IMR-90 (cell line): Measurements from ENCODE around the gene MRPS15. TPM values are rescaled to one million over a fixed set of nuclear protein-coding genes. Genes with fewer than 3 reads are reported as not detected.

Source experiments
- ATAC-seq: fragments of 200-7000 bp; cut with Tn5 transposase; 2 replicates; pipeline ENCODE4 v1.9.1; 2020; ENCODE audit warnings: low read depth, mild to moderate bottlenecking, moderate library complexity
- BruUV-seq: library from RNA; stranded (reverse); fragments of 400-500 nt; replicated peaks from 2 replicates; lab custom pipeline; 2021; lab: Mats Ljungman, UMichigan
- CTCF ChIA-PET: fragments of 300-600 bp; formaldehyde crosslinking; extraction: SDS; loops from one replicate; lab custom pipeline; 2021; ENCODE audit warnings: antibody characterized with exemption; lab: Yijun Ruan, JAX
- POLR2A ChIA-PET: fragments of 300-600 bp; sonication (Branson Sonifier 250); formaldehyde crosslinking; loops from one replicate; lab custom pipeline; 2022; ENCODE audit warnings: antibody characterized with exemption; ENCODE audit not compliant: unreplicated experiment; lab: Charles Lee
- DNase-seq: peaks from one replicate; pipeline ENCODE4 v3.0.0; 2013
- H2AFZ ChIP-seq: replicated peaks from 2 replicates; pipeline ENCODE3; 2013; ENCODE audit warnings: low read length, mild to moderate bottlenecking; ENCODE audit not compliant: poor library complexity
- H2AK5ac ChIP-seq: 2 replicates; pipeline ENCODE4 v1.6.1; 2013; ENCODE audit warnings: low read depth, low read length, inconsistent platforms
- H2AK9ac ChIP-seq: replicated peaks from 2 replicates; pipeline ENCODE3; 2013; ENCODE audit warnings: mild to moderate bottlenecking, low read depth, low read length, moderate library complexity; ENCODE audit not compliant: poor library complexity
- H2BK120ac ChIP-seq: 2 replicates; pipeline ENCODE4 v1.6.1; 2013; ENCODE audit warnings: low read depth, low read length, inconsistent platforms
- H2BK15ac ChIP-seq: 3 replicates; pipeline ENCODE4 v1.6.1; 2013; ENCODE audit warnings: low read depth, low read length, inconsistent platforms
- H2BK20ac ChIP-seq: 2 replicates; pipeline ENCODE4 v1.6.1; 2013; ENCODE audit warnings: low read depth, mild to moderate bottlenecking, inconsistent platforms, low read length, moderate library complexity
- H2BK5ac ChIP-seq: 2 replicates; pipeline ENCODE4 v1.6.1; 2013; ENCODE audit warnings: mild to moderate bottlenecking, low read depth, low read length, inconsistent platforms; ENCODE audit not compliant: poor library complexity, severe bottlenecking
- H3K14ac ChIP-seq: replicated peaks from 2 replicates; pipeline ENCODE4 v1.6.1; 2013; ENCODE audit warnings: low read depth, low read length, inconsistent platforms
- H3K18ac ChIP-seq: 2 replicates; pipeline ENCODE4 v1.6.1; 2013; ENCODE audit warnings: low read depth, low read length, control low read depth
- H3K23ac ChIP-seq: 2 replicates; pipeline ENCODE4 v1.6.1; 2013; ENCODE audit warnings: low read depth, low read length, inconsistent platforms
- H3K27ac ChIP-seq: 2 replicates; pipeline ENCODE4 v1.5.1; 2013; ENCODE audit warnings: mild to moderate bottlenecking, control low read depth, low read length; ENCODE audit not compliant: insufficient read depth
- H3K27me3 ChIP-seq: 2 replicates; pipeline ENCODE4 v1.6.1; 2013; ENCODE audit warnings: low read length; ENCODE audit not compliant: control insufficient read depth, insufficient read depth
- H3K36me3 ChIP-seq: 2 replicates; pipeline ENCODE4 v1.6.1; 2013; ENCODE audit warnings: low read length, mixed read lengths; ENCODE audit not compliant: control insufficient read depth, insufficient read depth
- H3K4ac ChIP-seq: 2 replicates; pipeline ENCODE4 v1.6.1; 2013; ENCODE audit warnings: low read depth, low read length, inconsistent platforms
- H3K4me1 ChIP-seq: 2 replicates; pipeline ENCODE4 v1.6.1; 2013; ENCODE audit warnings: low read length, mixed read lengths; ENCODE audit not compliant: control insufficient read depth, insufficient read depth
- H3K4me2 ChIP-seq: 2 replicates; pipeline ENCODE4 v1.6.1; 2013; ENCODE audit warnings: low read depth, mild to moderate bottlenecking, control low read depth, low read length, moderate library complexity
- H3K4me3 ChIP-seq: 2 replicates; pipeline ENCODE4 v1.5.1; 2013; ENCODE audit warnings: low read depth, mild to moderate bottlenecking, control low read depth, low read length, moderate library complexity; ENCODE audit not compliant: insufficient read depth
- H3K56ac ChIP-seq: 2 replicates; pipeline ENCODE4 v1.6.1; 2013; ENCODE audit warnings: low read length, inconsistent platforms; ENCODE audit not compliant: insufficient read depth; ENCODE audit errors: extremely low read depth
- H3K79me1 ChIP-seq, 2 experiments: 2 replicates each; pipeline ENCODE4 v1.6.1; 2013; ENCODE audit warnings: low read length in 2 of 2, inconsistent platforms in 1 of 2, low read depth in 1 of 2
- H3K9ac ChIP-seq: 2 replicates; pipeline ENCODE4 v1.6.1; 2013; ENCODE audit warnings: low read depth, low read length, control low read depth
- H3K9me1 ChIP-seq: 2 replicates; pipeline ENCODE4 v1.6.1; 2013; ENCODE audit warnings: low read length, inconsistent platforms; ENCODE audit not compliant: insufficient read depth
- H3K9me3 ChIP-seq: 2 replicates; pipeline ENCODE4 v1.6.1; 2013; ENCODE audit warnings: low read length; ENCODE audit not compliant: control insufficient read depth, insufficient read depth
- H4K20me1 ChIP-seq: 2 replicates; pipeline ENCODE4 v1.6.1; 2013; ENCODE audit warnings: low read length, inconsistent platforms; ENCODE audit not compliant: insufficient read depth
- H4K5ac ChIP-seq: 2 replicates; pipeline ENCODE4 v1.6.1; 2013; ENCODE audit warnings: mild to moderate bottlenecking, low read depth, low read length, control low read depth
- H4K8ac ChIP-seq, 2 experiments: 2 replicates each; pipeline ENCODE4 v1.6.1; 2013; ENCODE audit warnings: low read depth in 2 of 2, low read length in 2 of 2, control low read depth in 1 of 2, inconsistent platforms in 1 of 2
- H4K91ac ChIP-seq: 2 replicates; pipeline ENCODE4 v1.6.1; 2013; ENCODE audit warnings: low read depth, low read length, inconsistent platforms; ENCODE audit not compliant: insufficient read depth
- BHLHE40 ChIP-seq: fragments of 150-350 bp; IDR thresholded peaks from 2 replicates; pipeline ENCODE4 v1.6.1; 2016; ENCODE audit warnings: mild to moderate bottlenecking, low read depth, low read length
- CEBPB ChIP-seq: IDR thresholded peaks from 2 replicates; pipeline ENCODE4 v1.6.1; 2012; ENCODE audit warnings: low read depth, low read length, improper control_type of control experiment
- CHD1 ChIP-seq: IDR thresholded peaks from 2 replicates; pipeline ENCODE4 v1.6.1; 2012; ENCODE audit warnings: low read depth, low read length, improper control_type of control experiment
- CTCF ChIP-seq: conservative IDR thresholded peaks from 2 replicates; pipeline ENCODE4 v1.5.1; 2012; ENCODE audit warnings: mild to moderate bottlenecking, low read depth, low read length, improper control_type of control experiment
- MAFK ChIP-seq: IDR thresholded peaks from 2 replicates; pipeline ENCODE4 v1.6.1; 2012; ENCODE audit warnings: low read depth, low read length, improper control_type of control experiment
- MAZ ChIP-seq: IDR thresholded peaks from 2 replicates; pipeline ENCODE4 v1.6.1; 2012; ENCODE audit warnings: low read depth, mild to moderate bottlenecking, low read length, improper control_type of control experiment, moderate library complexity, borderline replicate concordance
- MXI1 ChIP-seq: IDR thresholded peaks from 2 replicates; pipeline ENCODE4 v1.6.1; 2012; ENCODE audit warnings: low read depth, mild to moderate bottlenecking, low read length, moderate library complexity, borderline replicate concordance
- POLR2A ChIP-seq: IDR thresholded peaks from 2 replicates; pipeline ENCODE4 v1.6.1; 2012; ENCODE audit warnings: mild to moderate bottlenecking, low read depth, low read length
- RAD21 ChIP-seq: IDR thresholded peaks from 2 replicates; pipeline ENCODE4 v1.6.1; 2012; ENCODE audit warnings: low read length, improper control_type of control experiment
- RFX5 ChIP-seq: IDR thresholded peaks from 2 replicates; pipeline ENCODE4 v1.8.0; 2012; ENCODE audit warnings: low read depth, mild to moderate bottlenecking, low read length, moderate library complexity
- SMC3 ChIP-seq: fragments of 150-350 bp; IDR thresholded peaks from 2 replicates; pipeline ENCODE4 v1.6.1; 2016; ENCODE audit warnings: low read depth, mild to moderate bottlenecking, antibody characterized with exemption, low read length, moderate library complexity
- WGBS, 2 experiments: methylation state at CpG; one replicate each; pipeline versions ENCODE4 v1.1.5 to v1.1.7; 2013; ENCODE audit warnings: missing lambda C conversion rate in 2 of 2; ENCODE audit not compliant: insufficient read length in 1 of 2; ENCODE audit errors: extremely low coverage in 2 of 2; 5-methylcytosine and 5-hydroxymethylcytosine counted together
- dilution Hi-C: fragments of 300-500 bp; cut with HindIII; formaldehyde crosslinking; loops from one replicate; pipeline ENCODE4 v1.14.3; 2018; ENCODE audit warnings: low sequenced_read_pairs; ENCODE audit not compliant: unreplicated experiment
- in situ Hi-C: fragments of 300-500 bp; cut with MboI; formaldehyde crosslinking; loops from 3 replicates; pipeline ENCODE4 v1.14.3; 2019; ENCODE audit warnings: low sequenced_read_pairs, inconsistent platforms, mixed read lengths
- intact Hi-C: fragments of 100-400 bp; cut with micrococcal nuclease; formaldehyde crosslinking; loops from 2 replicates; pipeline ENCODE4 v1.10.0; 2022
- polyA plus RNA-seq, 3 experiments: library from polyadenylated mRNA; depleted of rRNA; stranded (reverse); fragments of >200 nt; gene quantifications; 2 replicates each; pipeline ENCODE4 v1.2.3, GENCODE V29; 2012; ENCODE audit warnings: low replicate concordance in 1 of 3
- total RNA-seq: library from RNA; depleted of rRNA; stranded (reverse); fragments of >200 nt; gene quantifications from 2 replicates; pipeline ENCODE4 v1.2.3, GENCODE V29; 2012

The MRPS15 gene
- total and polyA plus RNA-seq, 2 of the 4 experiments (the other 2 are of a cell fraction), result 46.1 to 77.9 TPM

GRCh38 chr1:36453051-36453450 lies 11.1 kb downstream of the MRPS15 start:
- no peak overlapping the region for H3K56ac ChIP-seq
- H3K23ac ChIP-seq, result no peak overlapping the region
- H3K14ac ChIP-seq, result no peak overlapping the region
- H3K9me3 ChIP-seq, result no peaks in the 10 kb centered on the region
- H4K20me1 ChIP-seq, result no peaks in the 10 kb centered on the region
- H3K9ac ChIP-seq, result no peak overlapping the region
- H3K18ac ChIP-seq, result no peak overlapping the region
- H2AK5ac ChIP-seq, result no peak overlapping the region
- H2BK120ac ChIP-seq, result no peak overlapping the region
- no peak overlapping the region for H3K27ac ChIP-seq
- no peak for TF ChIP-seq MAZ
- TF ChIP-seq CEBPB, result no peak
- TF ChIP-seq MAFK, result no peak
- no peak for TF ChIP-seq MXI1
- no peak for TF ChIP-seq RAD21
- TF ChIP-seq CTCF, result no peak
- TF ChIP-seq CHD1, result no peak
- no peak for TF ChIP-seq BHLHE40
- no peak for TF ChIP-seq POLR2A
- TF ChIP-seq SMC3, result no peak
- no peak for TF ChIP-seq RFX5
- peaks cover 0 to 11% of the 10 kb centered on the region in 2 experiments; a peak in 2 of 4 replicates for H3K79me1 ChIP-seq
- no peak overlapping the region for H2BK5ac ChIP-seq
- peaks cover 21% of the 10 kb centered on the region for H3K36me3 ChIP-seq
- no peak overlapping the region for H4K5ac ChIP-seq
- H2AK9ac ChIP-seq, result no peak overlapping the region
- H2BK15ac ChIP-seq, result no peak overlapping the region
- DNase-seq (no peak), ATAC-seq (no peak)
- H3K4ac ChIP-seq, result no peak overlapping the region
- H3K9me1 ChIP-seq, result no peaks in the 10 kb centered on the region
- no peaks in the 10 kb centered on the region for H3K27me3 ChIP-seq
- intact Hi-C loops (no loop called here), in situ Hi-C loops (loop anchor here (25.0 kb wide), 1 partner anchor 1559 kb away; the partner anchor contains the start of genes FHL3 and UTP11), dilution Hi-C loops (no loop called here)
- no CpG with 5 or more reads among the region's 3 CpGs for WGBS, 2 experiments
- no peak overlapping the region for H2AFZ ChIP-seq
- no peak overlapping the region for H4K8ac ChIP-seq
- no TSS peak for BruUV-seq
- H3K4me2 ChIP-seq, result no peak overlapping the region
- H3K4me1 ChIP-seq, result peaks cover 2% of the 10 kb centered on the region; the same call in 1 of the 2 replicates
- ChIA-PET POLR2A (no interaction called here), CTCF (no interaction called here)
- no peak overlapping the region for H2BK20ac ChIP-seq
- H3K4me3 ChIP-seq, result no peak overlapping the region
- no peak overlapping the region for H4K91ac ChIP-seq
